SK-N-SH treated with all-trans-retinoic acid at 6 μM for 48 hours (cell line): ENCODE data around the gene CLCN6.

Experiments used
- CSDC2 ChIP-seq: fragments of 250-450 bp; sonication (Bioruptor Pico); IDR thresholded peaks from 2 replicates; pipeline ENCODE4 v1.5.0; 2020; ENCODE audit warnings: mild to moderate bottlenecking, moderate library complexity
- ESRRG ChIP-seq: fragments of 250-450 bp; sonication (Bioruptor Pico); IDR thresholded peaks from 2 replicates; pipeline ENCODE4 v1.6.1; 2021; ENCODE audit warnings: mild to moderate bottlenecking
- GLIS3 ChIP-seq: fragments of 250-450 bp; sonication (Bioruptor Pico); IDR thresholded peaks from 2 replicates; pipeline ENCODE4 v1.5.0; 2020; ENCODE audit warnings: mild to moderate bottlenecking, moderate library complexity
- ISL1 ChIP-seq: fragments of 250-450 bp; sonication (Bioruptor Pico); IDR thresholded peaks from 2 replicates; pipeline ENCODE4 v2.1.2; 2022; ENCODE audit warnings: mild to moderate bottlenecking, moderate library complexity
- PPARA ChIP-seq: fragments of 250-450 bp; sonication (Bioruptor Pico); IDR thresholded peaks from 2 replicates; pipeline ENCODE4 v1.5.0; 2020; ENCODE audit warnings: mild to moderate bottlenecking, borderline replicate concordance
- RARB ChIP-seq: fragments of 250-450 bp; sonication (Bioruptor Pico); IDR thresholded peaks from 2 replicates; pipeline ENCODE4 v1.8.0; 2021; ENCODE audit warnings: mild to moderate bottlenecking, moderate library complexity
- ZFP3 ChIP-seq: fragments of 250-450 bp; sonication (Bioruptor Pico); IDR thresholded peaks from 2 replicates; pipeline ENCODE4 v1.5.0; 2020; ENCODE audit warnings: mild to moderate bottlenecking, moderate library complexity
- TF ChIP-seq, protein P1 (sequence below): fragments of 250-450 bp; sonication (Bioruptor Pico); IDR thresholded peaks from 2 replicates; pipeline ENCODE4 v1.8.0; 2021; ENCODE audit warnings: low read depth, mild to moderate bottlenecking, moderate library complexity, borderline replicate concordance
- TF ChIP-seq, protein P2 (sequence below): fragments of 250-450 bp; sonication (Bioruptor Pico); IDR thresholded peaks from 2 replicates; pipeline ENCODE4 v1.5.1; 2021; ENCODE audit warnings: mild to moderate bottlenecking, moderate library complexity
- TF ChIP-seq, protein P3 (sequence below): fragments of 250-450 bp; sonication (Bioruptor Pico); IDR thresholded peaks from 2 replicates; pipeline ENCODE4 v1.8.0; 2020; ENCODE audit warnings: mild to moderate bottlenecking, moderate library complexity, borderline replicate concordance

DNA sequence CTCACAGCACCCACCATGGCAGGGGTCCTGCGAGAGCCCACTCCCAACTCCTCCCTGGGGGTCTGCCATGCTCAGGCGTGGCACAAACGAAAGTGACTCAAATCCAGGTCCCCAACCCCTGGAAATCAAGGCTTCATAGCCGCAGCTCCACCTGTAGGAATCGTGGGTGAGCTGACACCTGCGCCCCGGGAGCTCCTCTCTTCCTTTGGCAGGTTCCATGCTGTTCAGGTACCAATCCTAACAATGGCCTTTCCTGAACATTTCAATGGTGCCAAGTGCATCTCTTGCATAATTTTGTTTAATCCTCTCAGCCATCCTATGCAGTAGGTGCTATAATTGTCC lies 81.6 kb downstream of the CLCN6 start:
- TF ChIP-seq PPARA (CRISPR knock-in tag) (no peak), CSDC2 (no peak), GLIS3 (CRISPR knock-in tag) (no peak), ZFP3 (CRISPR knock-in tag) (no peak), ISL1 (no peak), RARB (no peak), ESRRG (no peak)
- TF ChIP-seq, protein P1, sequence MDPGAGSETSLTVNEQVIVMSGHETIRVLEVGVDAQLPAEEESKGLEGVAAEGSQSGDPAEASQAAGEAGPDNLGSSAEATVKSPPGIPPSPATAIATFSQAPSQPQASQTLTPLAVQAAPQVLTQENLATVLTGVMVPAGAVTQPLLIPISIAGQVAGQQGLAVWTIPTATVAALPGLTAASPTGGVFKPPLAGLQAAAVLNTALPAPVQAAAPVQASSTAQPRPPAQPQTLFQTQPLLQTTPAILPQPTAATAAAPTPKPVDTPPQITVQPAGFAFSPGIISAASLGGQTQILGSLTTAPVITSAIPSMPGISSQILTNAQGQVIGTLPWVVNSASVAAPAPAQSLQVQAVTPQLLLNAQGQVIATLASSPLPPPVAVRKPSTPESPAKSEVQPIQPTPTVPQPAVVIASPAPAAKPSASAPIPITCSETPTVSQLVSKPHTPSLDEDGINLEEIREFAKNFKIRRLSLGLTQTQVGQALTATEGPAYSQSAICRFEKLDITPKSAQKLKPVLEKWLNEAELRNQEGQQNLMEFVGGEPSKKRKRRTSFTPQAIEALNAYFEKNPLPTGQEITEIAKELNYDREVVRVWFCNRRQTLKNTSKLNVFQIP (CRISPR knock-in tag), result no peak
- TF ChIP-seq, protein P2, sequence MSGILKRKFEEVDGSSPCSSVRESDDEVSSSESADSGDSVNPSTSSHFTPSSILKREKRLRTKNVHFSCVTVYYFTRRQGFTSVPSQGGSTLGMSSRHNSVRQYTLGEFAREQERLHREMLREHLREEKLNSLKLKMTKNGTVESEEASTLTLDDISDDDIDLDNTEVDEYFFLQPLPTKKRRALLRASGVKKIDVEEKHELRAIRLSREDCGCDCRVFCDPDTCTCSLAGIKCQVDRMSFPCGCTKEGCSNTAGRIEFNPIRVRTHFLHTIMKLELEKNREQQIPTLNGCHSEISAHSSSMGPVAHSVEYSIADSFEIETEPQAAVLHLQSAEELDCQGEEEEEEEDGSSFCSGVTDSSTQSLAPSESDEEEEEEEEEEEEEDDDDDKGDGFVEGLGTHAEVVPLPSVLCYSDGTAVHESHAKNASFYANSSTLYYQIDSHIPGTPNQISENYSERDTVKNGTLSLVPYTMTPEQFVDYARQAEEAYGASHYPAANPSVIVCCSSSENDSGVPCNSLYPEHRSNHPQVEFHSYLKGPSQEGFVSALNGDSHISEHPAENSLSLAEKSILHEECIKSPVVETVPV (CRISPR knock-in tag), result no peak
- TF ChIP-seq, protein P3, sequence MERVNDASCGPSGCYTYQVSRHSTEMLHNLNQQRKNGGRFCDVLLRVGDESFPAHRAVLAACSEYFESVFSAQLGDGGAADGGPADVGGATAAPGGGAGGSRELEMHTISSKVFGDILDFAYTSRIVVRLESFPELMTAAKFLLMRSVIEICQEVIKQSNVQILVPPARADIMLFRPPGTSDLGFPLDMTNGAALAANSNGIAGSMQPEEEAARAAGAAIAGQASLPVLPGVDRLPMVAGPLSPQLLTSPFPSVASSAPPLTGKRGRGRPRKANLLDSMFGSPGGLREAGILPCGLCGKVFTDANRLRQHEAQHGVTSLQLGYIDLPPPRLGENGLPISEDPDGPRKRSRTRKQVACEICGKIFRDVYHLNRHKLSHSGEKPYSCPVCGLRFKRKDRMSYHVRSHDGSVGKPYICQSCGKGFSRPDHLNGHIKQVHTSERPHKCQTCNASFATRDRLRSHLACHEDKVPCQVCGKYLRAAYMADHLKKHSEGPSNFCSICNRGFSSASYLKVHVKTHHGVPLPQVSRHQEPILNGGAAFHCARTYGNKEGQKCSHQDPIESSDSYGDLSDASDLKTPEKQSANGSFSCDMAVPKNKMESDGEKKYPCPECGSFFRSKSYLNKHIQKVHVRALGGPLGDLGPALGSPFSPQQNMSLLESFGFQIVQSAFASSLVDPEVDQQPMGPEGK (CRISPR knock-in tag), result no peak
